Measurements from ENCODE around the gene TBC1D22A.

The TBC1D22A gene

GRCh38 chr22:46754110-46754799 lies 8.2 kb upstream of the TBC1D22A start:
- DNase-seq: no peak

DNA sequence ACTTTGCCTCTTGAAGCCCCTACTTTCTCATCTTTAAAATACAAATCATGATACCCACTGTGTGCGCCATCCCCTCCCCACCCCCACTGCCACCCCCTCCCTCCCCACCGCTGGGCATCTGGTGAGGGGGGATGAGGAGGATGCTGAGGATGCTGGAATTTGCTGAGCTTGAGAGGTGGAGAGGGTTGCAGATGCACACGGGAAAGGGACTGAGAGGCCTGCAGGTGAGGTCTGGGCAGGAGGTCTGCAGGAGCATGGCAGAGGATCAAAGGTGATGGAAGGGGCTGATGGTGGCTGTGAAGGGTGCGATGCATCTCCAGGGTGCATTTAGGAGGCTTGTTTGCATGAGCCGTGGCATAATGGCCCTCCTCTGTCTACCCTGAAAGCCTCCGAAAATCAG lies 7.6 kb upstream of the TBC1D22A start:
- no peak for DNase-seq

DNA sequence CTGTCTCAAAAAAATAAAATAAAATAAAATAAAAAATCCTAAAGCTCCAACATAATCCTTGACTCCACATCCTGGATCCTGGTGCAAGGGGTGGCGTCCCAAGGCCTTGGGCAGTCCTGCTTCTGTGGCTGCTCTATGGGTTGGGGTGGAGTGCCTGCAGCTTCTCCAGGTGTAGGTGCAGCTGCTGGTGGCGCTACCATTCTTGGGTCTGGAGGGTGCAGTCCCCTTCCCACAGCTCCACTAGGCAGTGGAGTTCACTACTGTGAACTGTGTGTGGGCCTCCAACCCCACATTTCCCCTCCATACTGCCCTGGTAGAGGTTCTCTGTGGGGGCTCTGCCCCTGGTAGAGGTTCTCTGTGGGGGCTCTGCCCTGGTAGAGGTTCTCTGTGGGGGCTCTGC lies 6.9 kb upstream of the TBC1D22A start:
- DNase-seq: no peak

GRCh38 chr22:46756097-46756496 lies 6.4 kb upstream of the TBC1D22A start:
- no peak for DNase-seq

- no peak for DNase-seq
Observed at GRCh38 chr22:46757104-46757503, 5.3 kb upstream of the TBC1D22A start.

- DNase-seq: no peak
Observed at GRCh38 chr22:46758121-46758520, 4.3 kb upstream of the TBC1D22A start.

DNA sequence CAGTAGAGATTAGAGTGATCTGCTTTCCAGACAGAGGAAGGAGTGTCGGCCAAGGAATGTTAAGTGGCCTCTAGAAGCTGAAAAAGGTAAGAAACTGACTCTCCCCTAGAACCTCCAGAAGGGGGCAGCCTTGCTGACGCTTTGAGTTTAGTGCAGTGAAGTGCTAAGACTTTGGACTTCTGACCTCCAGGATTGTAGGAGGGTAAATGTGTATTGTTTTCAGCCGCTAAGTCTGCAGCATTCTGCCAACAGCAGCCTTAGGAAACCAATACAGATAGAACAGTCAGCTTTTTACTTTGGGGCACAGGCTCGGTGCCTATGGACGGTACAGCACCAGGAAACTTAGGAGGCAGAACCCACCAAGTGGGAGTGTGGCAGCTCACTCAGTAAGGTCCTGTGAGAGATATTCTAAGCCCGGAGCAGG lies 3.6 kb upstream of the TBC1D22A start:
- peak; percentile 51 for DNase-seq

DNA sequence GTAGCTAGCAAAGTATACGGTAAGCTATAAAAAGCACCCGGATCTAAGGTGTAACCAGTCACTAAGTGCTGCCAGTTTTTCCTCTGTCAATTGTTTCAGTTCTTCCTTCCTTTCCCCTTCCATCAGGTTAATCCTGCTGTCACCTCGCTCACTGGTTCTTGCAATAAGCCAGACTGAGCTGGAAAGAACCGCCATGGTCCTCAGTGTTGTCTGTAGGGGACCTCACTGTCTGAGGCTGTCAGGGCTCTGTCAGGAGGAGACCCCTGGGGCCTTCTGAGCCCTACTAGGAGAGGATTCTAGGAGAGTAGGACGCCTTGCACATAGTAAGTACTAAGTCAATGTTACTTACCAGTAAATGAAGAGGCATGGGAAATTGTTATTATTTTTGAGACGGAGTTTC lies 1.4 kb upstream of the TBC1D22A start:
- DNase-seq: no peak

- no peak for DNase-seq
Observed at GRCh38 chr22:46761539-46762237, 762 bp upstream of the TBC1D22A start.

DNA sequence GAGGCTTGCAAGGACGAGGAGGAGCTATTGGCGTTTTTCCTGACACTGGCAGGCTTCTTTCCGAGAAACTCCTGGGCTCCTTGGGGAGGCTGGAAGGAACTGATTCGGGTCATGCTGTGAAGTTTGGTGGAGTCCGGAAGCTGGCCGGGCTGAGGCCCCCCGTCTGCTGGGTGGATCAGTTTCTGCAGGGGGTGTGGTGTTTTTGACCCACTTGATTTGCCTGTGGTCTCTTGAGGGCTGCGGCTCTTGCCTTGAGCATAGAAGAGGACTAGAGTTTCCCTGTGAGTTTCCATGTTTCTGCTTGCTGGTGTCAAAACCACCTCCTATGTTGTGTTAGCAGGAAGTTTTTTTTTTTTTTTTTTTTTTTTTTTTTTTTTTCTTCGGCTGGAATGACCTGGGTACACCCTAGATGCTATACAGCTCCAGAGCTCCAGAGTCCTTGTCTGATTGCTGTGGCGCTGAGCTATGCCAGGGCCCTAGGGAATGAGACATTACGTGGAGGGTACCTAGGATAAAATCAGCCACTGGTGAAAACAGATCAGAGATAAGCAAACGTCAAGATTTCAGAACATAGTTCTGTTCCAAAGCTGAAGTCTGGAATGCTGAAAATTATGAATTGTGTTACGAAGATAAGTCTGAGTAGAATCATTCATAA lies 728 bp downstream of the TBC1D22A start:
- no peak for DNase-seq

- no peak for DNase-seq
Observed at GRCh38 chr22:46764140-46764680, 1.8 kb downstream of the TBC1D22A start.

- DNase-seq: no peak
Observed at GRCh38 chr22:46764779-46765485, 2.5 kb downstream of the TBC1D22A start.

DNA sequence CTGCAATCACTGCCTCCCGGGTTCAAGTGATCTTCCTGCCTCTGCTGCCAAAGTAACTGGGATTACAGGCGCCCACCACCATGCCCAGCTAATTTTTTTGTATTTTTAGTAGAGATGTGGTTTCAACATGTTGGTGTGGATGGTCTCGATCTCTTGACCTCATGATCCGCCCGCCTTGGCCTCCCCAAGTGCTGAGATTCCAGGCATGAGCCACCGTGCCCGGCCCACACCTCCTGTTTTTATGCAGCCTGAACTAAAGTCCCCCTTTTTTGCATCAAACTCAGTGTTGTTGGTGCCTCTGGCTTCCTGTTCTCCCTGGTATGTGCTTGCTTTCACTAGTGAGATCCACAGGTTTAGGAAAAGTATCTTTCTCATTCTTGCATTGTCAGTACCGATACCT lies 4.2 kb downstream of the TBC1D22A start:
- no peak for DNase-seq

DNA sequence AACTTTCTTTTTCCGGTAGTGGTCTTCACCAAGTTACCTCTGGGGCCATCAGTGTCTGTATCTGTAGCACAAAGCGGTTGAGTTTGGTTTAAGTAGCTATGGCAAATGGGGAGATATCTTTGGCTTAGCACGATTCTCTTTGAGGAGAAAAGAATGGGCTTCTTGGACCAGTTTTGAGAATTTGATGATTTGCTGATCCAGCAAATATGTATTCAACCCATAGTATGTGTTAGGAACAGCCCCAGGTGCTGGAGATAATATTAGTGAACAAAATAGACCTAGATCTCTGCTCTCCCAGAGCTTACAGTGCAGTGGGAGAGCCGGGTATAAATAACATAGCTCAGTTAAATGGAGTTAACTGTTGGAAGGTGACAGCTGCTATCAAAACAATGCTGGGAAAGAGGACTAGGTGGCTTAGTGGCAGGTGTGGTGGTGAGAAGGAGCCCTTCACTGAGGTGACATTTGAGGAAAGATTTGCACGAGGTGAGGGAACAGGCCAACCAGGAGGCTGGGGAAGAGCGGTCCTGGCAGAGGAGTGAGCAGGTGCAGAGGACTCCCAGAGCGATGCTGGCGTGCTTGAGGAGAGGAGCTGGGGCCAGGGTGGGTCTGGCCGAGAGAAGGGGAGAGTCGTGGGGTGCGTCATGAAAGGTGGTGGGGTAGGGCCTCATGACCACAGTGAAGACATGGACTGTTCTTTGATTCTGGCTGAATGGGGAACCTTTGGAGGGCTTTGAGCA lies 5.0 kb downstream of the TBC1D22A start:
- no peak for DNase-seq

GRCh38 chr22:46769191-46769675 lies 6.8 kb downstream of the TBC1D22A start:
- DNase-seq: no peak

DNA sequence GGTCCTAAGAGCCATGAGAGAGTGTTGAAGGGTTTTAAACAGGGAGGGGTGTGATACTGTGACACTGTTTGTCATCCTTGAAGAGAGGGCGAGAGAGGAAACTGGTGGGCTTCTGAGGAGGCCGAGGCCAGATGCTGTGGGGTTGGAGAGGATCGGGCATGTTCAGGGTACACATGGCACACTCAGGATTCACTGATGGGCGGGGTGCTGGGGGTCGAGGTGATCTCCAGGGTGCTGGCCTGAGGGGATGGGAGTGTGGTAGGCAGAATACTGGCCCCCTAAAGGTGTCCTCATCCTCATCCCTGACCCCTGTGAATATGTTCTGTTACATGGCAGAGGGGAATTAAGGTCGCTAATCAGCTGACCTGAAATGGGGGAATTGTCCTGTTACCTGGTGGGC lies 7.3 kb downstream of the TBC1D22A start:
- no peak for DNase-seq

DNA sequence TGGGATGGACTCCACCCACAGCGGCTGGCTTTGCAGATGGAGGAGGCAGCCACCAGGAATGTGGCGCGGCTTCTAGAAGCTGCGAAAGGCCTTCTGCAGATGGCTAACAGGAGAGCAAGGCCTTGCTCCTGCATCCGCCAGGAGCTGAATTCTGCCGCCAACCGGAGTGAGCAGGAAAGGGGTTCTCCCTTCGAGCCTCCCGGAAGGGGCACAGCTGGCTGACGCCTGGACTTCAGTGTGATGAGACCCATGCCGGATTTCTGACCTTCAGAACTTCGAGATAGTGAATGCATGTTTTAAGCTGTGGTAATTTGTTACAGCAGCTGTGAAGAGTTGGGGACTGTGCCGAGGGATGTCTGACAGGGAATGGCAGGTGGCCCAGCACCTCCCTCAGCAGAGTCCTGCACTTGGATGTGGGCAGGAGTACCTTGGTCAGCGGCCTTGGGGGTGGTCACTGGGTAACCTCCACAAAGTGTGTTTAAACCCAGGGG lies 7.7 kb downstream of the TBC1D22A start:
- no peak for DNase-seq

DNA sequence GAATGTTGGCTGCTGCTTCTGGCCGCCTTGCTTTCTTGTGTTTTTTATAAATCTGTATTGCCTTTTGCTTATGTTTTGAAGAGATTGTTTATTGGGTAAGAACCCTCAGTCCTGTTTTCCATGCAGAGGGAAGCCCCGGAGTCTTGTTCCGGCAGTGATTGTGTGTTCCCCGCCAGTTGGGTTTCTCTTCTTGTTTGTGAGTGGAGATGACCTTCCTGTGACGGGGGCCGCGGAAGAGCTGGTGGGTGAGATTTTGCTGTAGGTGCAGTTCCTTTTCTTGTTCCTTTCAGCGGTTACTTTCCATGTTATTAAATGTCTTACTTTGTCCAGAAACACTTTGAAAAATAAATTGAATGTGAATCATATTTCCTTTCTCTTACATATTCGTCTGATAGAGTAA lies 8.3 kb downstream of the TBC1D22A start:
- DNase-seq: no peak

GRCh38 chr22:46773076-46773475 lies 10.6 kb downstream of the TBC1D22A start:
- DNase-seq: no peak

DNA sequence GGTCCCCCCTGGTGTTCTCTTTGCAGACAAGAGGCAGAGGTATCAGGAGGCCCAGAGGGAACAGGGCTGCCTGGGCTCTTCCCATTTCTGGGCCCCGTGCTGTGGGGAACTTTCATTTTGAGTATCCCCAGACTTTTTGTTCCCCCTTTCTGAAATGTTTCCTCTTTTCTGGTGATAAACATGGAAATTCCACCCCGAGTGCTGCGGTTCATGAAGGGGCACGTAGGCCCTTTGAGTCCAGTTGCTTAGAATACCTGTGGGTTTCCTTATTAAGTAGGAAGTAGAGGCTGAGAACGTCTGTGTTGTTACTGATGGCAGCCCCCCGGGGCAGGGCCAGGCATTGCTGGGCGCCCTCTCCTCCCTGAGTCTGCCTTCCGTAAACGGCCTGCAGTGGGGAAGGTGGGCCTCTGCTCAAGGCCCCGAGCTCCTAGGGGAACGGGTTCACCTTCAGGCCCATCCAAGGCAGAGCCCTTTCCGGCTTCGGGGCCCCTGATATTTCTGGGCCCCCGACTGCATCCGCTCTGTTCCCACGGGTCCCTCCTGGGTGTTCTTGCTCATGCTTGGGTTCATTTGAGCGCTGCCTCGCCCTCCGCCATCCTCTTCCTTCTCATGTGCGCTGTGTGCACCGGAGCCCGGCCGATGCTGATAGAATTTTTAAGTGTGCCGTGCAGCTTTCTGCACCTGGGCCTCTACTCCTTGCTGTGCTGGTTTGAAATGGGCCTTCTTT lies 12.0 kb downstream of the TBC1D22A start:
- no peak for DNase-seq

All from activated CD4-positive, alpha-beta T cell treated with anti-CD3 and anti-CD28 coated beads, Interleukin-2, amount 50 U/mL, for 1 hour (primary cell).